ENCODE data around the gene SYNCRIP.
"Not testable (repeated sequence)": the region's sequence is repeated elsewhere in the genome, so short reads cannot be mapped to it uniquely, and the experiment has no call there.

Gene SYNCRIP

GRCh38 chr6:85593438-85594196 is 49.1 kb downstream of the SYNCRIP start, which contains the start of gene SNX14:
Gene SNX14 (minus strand): TSS chr6:85593858. CDS start chr6:85593718, 140 bp downstream.
- DNase-seq: peak; percentile 97

GRCh38 chr6:85592033-85592432 is 50.7 kb downstream of the SYNCRIP start:
- DNase-seq: no peak

GRCh38 chr6:85591207-85591606 is 51.5 kb downstream of the SYNCRIP start:
- no peak for DNase-seq

GRCh38 chr6:85585741-85586140 is 56.9 kb downstream of the SYNCRIP start:
- DNase-seq: peak; percentile 65

- DNase-seq: not testable (repeated sequence)
Observed at GRCh38 chr6:85582832-85583231, 59.9 kb downstream of the SYNCRIP start.

- no peak for DNase-seq
Observed at GRCh38 chr6:85581572-85581971, 61.1 kb downstream of the SYNCRIP start.

- no peak for DNase-seq
Observed at GRCh38 chr6:85580878-85581267, 61.8 kb downstream of the SYNCRIP start.

GRCh38 chr6:85580118-85580877 is 62.4 kb downstream of the SYNCRIP start:
- DNase-seq: no peak

GRCh38 chr6:85579581-85579980 is 63.1 kb downstream of the SYNCRIP start:
- DNase-seq: no peak

GRCh38 chr6:85576476-85576875 is 66.2 kb downstream of the SYNCRIP start:
- peak; percentile 47 for DNase-seq

GRCh38 chr6:85574932-85575598 is 67.6 kb downstream of the SYNCRIP start:
- no peak for DNase-seq

GRCh38 chr6:85569323-85569722 is 73.4 kb downstream of the SYNCRIP start:
- DNase-seq: no peak

GRCh38 chr6:85568411-85568810 is 74.3 kb downstream of the SYNCRIP start:
- peak; percentile 25 for DNase-seq

GRCh38 chr6:85565736-85566135 is 77.0 kb downstream of the SYNCRIP start:
- DNase-seq: peak; percentile 73

GRCh38 chr6:85564223-85564622 is 78.5 kb downstream of the SYNCRIP start:
- DNase-seq: not testable (repeated sequence)
